HG02884 (cell line): ENCODE data around the gene STARD10.

ENCODE experiments used
- ATAC-seq: cut with Tn5 transposase; IDR thresholded peaks from one replicate; pipeline ENCODE4 v1.9.1; 2021; ENCODE audit warnings: mild to moderate bottlenecking, moderate library complexity; ENCODE audit not compliant: unreplicated experiment

The STARD10 gene

DNA sequence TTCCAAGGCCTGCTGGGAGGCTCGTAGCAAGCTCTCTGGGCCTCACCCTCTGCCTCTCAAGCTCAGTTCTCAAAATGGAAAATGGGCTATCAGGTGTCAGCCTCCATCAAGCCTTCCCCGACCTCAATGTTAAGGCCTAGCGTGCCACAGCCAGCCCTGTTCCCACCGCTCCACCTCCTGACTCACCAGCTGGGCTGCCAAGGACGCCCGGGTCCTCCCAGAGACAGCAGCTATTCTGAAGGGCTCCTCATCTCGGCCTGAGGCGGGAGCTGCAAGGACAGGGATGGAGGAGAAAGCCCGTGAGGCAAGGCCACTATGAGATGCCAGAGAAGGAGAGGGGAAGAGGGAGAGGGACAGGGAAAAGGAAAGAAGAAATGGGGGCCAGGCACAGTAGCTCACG is 61.5 kb downstream of the STARD10 start:
- no peak for ATAC-seq

DNA sequence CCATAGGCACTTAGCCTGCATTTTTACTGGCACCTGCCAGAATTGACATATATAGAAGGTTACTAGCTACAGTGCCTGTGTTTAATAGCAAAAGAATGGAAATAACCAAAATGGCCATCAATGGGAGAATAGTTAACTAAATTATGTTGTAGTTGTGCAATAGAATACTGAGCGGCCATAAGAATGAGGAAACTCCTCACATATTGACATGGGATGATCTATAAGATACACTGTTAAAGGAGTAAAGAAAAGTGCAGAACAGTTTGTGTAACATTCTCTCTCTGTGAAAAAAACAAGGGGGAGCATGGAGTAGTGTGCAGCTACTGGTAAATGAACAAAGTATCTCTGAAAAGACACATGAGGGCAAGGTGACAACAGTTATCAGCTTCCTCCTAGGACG is 63.1 kb downstream of the STARD10 start:
- no peak for ATAC-seq

DNA sequence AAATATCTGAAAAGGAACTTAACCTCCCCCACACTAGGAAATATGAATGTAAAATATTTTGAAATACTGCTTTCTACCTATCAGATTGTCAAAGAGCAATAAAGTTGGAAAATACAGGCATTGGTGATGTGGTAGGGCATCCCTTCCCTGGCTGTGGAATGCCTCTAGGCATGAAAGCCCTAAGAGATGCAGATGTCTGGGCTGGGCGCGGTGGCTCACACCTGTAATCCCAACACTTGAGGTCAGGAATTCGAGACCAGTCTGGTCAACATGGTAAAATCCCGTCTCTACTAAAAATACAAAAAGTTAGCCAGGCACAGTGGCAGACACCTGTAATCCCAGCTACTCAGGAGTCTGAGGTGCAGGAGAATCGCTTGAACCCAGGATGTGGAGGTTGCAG is 63.6 kb downstream of the STARD10 start:
- no peak for ATAC-seq

DNA sequence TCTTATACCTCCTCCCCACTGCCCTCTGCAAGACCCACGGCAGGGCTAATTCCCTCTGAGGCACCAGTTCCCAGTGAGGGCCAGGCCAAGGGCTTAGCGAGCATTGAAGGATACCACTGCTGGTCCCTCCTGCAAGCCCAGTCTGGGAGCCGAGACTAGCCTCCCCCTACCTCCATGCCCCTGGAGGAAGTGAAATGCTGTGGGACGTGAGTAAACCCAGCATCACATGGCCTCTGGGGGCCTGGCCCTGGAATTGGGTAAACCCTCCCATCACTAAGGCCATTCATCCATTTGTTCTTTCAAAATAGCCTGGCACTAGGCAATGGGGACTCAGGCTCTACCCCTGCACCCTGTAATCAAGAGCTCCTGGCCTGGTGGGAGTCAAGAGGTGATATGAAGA is 66.3 kb downstream of the STARD10 start:
- ATAC-seq, result no peak

DNA sequence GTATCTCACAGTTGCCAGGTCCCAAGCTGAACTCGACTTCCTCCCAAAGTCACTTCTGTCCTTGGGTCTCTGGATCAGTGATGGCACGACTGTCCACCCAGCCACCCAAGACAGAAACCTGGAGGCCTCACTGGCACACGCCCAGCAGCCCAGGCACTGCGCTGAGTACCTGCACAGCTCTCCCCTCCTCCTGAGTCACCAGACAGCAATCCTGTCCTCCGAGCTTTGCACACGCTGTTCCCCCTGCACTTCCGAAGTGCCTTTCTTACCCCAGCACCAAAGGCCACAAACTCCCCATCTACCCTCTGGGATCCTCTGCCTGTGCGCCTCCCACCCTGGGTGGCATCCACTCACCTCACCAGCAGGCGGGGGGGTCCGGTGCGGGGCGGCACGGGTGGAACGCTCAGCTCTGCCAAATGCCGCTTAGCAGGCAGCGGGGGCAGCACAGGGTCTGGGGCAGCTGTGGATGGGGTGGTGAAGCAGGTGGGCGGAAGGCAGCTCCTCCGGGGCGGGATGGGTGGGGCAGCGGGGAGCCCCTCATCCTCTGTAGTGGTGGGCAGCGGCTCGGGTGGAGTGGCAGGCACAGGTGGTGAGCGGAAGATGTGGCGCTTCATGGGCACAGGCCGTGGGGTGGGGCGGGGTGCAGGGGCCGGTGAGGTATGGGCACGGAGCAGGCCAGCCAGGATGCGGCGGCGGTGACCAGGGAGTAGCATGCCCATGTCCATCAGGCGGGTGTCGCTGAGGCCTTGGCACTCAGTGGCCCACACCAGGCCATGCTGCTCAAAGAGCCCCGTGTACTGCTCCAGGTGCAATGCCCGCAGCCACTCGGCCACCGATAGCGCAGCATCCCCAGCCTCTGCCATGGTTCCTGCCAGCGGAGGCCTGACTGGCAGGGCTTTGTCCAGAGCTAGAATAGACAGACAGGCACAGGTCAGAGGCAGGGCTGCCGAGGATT is 67.3 kb downstream of the STARD10 start:
- ATAC-seq, result no peak

DNA sequence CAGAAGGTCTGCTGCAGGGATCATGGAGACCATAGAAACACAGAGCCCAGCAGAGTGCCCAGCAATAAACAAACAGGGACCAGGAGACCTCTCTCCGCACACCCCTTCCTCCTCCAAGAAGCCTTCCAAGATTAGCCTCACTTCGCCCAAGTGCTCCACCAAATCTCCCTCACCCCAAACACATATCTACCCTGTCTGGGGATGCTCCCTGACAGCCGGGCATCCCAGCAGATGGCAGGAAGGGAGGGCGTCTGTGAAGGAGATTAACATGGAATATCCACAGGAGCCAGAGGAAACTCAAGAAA is 68.2 kb downstream of the STARD10 start:
- ATAC-seq, result no peak

DNA sequence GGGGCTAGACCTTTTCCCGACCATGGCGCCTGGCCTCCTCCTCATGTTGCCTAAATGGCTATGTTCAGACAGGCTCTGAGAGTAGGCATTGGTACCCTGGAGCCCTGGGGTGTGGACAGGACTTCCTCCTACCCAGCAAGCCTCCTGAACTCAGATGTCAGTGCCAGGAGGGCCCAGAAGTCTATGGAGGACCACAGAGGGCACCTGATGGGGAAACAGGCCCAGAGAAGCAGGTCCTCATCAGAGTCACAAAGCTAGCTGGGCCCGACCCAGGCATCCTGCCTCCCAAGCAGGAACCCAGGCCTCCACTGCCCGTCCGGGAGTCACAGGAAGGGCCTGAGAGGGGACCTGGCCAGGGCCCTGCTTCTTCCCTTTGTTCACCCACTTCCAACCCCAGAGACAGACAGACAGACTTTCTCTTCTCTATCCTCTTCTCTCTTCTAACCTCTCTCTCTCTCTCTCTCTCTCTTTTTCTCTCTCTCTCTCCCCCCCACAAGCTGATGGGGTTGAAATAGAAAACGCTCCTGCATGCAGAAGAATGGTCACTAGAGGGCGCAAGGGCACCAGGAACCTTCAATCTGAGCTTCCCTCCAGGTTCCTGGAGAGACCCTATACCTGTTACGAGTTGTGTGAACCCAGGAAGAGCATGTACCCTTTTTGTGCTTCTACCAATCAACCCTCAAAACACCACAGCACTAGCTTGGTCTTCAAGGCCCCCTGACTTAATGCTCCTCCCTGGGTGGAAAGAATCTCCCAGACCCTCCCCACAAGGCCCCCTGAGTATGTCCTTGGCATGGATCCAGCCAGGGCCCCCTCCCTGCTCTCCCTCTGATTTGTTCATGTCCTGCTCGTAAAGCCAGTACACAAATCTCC is 68.8 kb downstream of the STARD10 start:
- ATAC-seq, result no peak

DNA sequence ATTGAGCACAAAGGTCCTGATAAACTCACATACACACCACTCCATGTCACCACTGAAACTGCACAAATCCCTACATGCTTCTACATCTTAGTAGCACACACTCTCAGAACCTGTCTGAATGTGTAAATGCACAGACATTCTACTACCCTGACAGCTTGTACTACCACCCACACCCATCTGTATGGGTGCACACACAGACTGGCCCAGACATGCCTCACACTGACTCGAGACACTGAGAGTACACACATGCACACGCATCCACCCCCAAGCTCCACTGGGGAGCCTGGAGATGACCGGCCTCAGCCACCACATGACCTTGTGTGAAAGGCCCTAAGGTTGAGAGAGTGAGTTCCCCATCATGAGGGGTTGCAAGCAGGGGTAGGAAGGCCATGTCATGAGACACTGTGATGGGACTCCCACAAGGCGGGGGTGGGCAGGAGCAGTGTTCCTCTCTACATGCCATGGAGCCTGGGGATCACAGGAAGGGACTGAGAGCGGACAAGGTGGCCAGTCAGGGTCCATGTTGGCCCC is 69.8 kb downstream of the STARD10 start:
- no peak for ATAC-seq

DNA sequence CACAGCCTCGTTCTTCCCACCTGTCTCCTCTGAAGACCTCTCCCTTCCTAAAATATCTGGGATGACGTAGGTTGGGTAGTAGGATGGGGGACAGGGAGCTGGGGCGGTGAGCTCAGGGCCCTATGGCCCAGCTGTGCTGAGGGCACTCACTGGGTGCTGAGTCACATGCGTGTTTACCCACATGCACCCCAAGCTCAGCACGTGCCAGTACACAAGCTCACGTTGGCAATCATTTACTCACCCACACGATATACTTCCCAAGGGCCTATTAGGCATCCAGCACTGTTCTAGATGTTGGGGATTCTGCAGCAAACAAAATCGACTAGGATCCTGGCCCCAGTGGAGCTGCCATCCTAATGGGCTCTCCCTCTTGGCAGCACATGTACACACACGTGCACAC is 70.3 kb downstream of the STARD10 start:
- ATAC-seq, result no peak

DNA sequence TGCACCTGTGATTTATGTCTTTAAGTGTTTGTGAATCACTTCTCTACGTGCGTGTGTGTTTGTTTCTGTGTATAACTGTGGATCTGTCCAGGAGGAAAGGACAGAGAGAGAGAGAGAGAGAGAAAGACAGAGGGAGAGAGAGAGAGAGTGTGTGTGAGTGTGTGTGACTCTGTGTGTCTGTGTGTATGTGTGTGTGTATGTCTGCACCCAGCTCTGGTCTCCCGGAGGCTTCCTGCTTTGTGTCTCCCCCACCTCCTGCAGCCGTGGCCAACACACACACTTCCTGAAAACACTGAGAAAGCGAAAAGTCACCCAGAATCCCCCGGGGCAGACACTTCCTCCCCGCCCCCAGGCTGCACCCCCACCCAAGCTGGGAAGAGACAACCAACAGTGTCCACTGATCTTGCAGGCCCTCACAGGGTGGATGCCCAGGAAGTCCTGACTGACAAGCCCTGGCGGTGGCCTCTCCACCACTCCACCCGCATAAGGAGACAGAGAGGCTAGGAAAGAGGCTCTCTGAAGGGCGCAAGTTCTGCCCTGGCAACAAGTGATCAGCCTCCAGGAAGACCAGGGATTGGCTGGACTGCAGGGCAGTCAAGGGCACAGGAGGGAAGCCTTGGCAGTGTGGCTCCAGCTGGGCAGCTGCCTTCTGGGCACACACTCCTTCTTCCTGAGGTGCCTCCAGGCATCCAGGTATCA is 71.6 kb downstream of the STARD10 start:
- peak; percentile 66 for ATAC-seq

DNA sequence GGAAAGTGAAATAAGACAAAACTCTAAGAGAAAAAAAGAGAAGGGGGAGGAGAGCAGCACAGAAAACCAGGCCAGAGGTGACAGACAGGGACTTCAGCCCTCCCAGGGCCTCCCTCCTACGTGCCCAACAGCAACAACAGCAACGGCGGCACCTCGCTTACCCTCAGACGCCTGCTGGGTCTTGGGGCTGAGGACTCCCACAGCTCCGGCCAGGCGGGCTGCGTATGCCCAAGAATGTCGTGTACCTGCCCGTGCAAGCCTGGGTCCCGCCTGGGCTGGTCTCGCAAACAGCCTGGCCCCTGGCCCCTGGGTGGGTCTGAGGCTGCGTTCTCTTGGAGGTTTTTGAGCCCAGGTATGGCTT is 72.2 kb downstream of the STARD10 start:
- no peak for ATAC-seq

DNA sequence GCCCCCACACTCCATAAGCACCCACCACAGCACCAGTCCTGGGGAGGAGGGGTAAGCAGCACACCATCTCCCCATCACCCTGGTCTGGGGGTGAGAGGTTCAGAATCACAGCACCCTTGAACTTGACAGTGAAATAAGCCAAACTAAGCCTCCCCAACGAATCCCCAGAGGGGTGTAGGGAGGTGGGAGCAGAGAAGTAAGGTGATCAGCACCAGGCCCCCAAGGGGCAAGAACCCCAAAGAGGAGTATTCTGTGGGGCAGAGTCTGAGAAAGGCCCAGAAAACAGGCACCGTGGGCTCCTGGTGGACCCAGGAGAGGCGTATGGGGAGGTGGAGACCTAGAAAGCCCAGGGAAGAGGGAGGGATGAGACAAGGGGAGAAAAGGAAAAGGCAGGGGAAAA is 72.6 kb downstream of the STARD10 start:
- ATAC-seq, result no peak

DNA sequence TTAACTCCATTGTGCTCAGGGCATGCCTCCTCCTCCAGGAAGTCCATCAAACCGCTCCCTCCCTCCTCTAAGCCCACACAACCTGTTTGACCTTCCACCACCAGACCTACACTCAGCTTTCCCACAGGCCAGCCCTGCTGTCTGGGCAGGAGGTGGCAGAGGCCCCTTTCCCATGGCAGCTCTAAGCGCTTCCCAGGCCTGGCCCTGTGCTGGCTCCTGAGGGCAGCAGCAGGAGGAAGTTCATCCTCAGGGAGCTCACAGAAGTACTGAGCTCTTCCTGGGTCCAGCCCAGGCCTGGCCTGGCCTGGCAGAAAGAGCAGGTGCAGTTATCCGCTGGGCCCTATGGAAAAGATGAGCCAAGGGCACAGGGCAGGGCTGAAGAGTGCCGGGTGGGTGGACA is 73.1 kb downstream of the STARD10 start:
- ATAC-seq, result no peak

DNA sequence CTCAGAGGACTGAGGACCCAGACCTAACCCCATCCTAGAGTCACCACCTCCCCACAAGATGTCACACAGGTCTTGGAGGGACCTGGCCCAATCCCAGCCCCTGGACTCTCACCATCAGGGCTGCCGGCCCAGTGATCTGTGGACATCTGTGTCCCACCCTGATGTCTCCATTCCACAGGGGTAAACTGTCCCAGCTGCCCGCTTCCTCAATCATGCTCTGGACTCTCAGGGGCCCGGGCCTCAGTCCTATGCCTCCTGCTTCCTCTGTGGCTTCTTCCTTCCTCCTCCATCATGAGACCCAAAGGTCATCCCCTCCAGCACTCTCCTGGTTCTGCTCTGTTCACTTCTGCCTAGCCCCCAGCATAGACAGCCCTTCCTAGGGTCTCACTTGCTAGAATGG is 73.8 kb downstream of the STARD10 start:
- ATAC-seq, result no peak

DNA sequence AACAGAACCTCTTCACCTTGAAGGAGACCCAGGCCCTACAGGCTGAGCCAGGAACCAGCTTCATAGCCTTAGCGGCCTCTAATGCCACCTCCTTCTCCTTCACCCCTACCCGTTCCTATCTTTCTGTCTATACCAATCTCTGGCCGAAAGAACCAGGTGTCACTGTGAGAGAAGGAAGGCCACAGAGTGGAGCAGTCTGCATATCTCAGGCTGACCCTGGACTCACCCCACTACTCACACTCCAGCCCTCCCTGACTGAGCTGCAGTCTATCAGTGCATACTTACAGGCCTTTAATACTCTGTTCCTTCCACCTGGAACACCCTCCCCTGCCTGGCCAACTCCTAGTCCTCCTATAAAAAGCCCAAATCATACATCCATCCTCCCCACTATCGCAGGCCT is 74.3 kb downstream of the STARD10 start:
- no peak for ATAC-seq

DNA sequence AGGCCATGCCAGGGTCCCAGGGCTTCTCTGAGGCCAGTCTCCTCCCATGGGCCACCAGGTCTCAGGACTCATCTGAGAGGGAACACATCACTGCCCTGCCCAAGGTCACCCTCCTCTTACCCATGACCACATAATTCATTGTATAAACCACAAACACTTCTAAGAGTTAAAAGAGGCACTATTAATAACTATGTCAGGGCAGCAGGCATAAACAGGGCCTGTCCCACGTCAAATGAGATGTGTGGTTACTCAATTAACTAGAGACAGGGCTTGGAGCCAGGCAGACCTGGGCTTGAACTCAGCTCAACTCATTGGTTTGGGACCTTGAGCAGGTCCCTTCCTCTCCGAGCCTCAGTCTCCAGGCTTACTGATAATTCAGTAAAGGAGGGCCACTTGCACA is 74.7 kb downstream of the STARD10 start:
- no peak for ATAC-seq

DNA sequence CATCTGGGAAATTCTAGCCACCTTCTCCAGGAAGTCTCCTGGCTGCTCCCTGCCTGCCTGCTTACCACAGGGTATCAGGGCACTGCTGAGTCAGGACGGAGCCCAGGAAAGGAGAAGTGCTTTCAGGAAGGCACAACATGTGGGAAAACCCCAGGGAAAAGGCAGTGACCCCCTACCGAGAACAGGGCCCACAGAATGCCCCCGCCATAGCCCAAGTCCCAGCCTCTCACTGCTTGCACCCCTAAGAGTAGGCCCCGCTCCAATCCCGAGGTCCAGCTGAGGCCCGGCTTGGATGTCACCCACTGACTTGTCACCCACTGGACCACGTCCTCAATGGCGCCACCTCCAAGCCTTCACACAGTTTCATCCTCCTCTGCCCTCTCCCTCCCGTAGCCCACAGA is 75.7 kb downstream of the STARD10 start:
- ATAC-seq, result no peak

DNA sequence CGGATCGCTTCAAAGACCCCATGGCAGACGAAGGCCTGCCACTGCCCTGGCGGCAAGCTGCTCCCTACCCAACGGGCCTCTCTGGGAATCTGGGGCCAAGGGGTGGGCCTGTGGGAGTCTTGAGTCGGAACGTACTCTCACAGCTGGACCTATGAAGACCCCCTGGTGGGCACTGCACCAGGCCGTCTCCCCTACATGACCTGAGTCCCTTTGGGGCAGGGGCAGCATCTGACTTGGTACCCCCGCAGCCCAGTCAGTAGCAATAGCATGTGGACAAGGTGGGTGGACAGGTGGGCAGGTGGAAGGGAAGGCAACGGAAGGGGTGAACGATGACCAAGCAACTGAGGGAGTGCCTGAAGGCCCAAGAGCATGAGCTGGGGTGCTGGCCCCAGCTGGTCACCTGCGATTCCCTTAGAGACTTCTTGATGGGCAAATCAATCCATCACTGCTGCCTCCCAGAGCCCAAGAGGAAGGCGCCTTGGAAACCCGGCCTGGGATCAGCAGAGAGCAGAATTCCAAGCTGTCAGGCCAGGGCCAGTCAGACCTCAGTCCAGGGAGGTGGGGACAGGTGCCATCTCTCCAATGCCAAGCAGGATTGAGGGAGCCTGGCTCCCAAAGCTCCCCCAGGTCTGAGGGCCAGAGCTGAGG is 76.9 kb downstream of the STARD10 start:
- no peak for ATAC-seq

DNA sequence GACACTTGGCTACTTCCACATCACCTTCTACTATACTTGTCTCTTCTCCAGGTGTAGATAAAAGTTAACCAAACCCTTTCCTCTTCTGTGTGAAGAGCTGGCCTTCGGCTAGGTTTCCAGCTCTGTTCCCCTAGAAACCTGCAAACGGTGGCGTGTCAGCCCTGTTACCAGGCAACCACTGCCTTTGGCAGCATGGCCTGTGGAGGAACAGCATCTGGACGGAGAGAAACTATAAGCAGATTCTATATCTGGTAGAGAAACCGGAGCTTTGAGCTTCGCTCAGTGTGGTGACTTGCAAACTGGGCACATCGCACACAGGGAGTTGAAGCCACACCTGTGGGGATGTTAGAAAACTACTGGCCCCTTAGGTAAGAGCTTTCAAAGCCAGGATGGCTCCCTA is 77.6 kb downstream of the STARD10 start:
- ATAC-seq, result no peak

DNA sequence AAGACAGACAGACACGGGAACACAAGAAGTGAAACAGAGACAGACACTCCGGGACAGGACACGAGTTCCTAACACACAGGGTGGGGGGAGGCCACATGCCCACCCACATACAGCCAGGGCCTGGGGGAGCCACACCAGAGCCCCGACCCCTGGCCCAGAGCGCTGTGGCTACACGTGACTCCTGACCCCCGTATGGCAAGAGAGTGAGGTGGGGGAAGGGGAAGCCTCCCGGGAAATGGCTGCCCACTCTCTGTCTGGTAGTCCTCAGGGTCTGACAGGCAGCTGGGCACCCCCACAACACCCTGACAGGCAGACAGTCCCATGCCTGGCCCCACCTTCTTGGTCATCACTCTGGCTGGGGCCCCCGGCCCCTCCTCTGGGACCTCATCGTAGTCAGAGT is 81.0 kb downstream of the STARD10 start:
- ATAC-seq, result no peak
